GM12878 (cell line): ENCODE results near the gene ALG5.

Experiments used
- TAF1 ChIP-seq: IDR thresholded peaks from 2 replicates; pipeline ENCODE4 v1.6.1; 2011; ENCODE audit warnings: mild to moderate bottlenecking, low read depth, low read length, borderline replicate concordance
- ZNF622 ChIP-seq: fragments of 450-650 bp; IDR thresholded peaks from 2 replicates; pipeline ENCODE4 v1.6.1; 2017; ENCODE audit warnings: mild to moderate bottlenecking, inconsistent platforms

DNA sequence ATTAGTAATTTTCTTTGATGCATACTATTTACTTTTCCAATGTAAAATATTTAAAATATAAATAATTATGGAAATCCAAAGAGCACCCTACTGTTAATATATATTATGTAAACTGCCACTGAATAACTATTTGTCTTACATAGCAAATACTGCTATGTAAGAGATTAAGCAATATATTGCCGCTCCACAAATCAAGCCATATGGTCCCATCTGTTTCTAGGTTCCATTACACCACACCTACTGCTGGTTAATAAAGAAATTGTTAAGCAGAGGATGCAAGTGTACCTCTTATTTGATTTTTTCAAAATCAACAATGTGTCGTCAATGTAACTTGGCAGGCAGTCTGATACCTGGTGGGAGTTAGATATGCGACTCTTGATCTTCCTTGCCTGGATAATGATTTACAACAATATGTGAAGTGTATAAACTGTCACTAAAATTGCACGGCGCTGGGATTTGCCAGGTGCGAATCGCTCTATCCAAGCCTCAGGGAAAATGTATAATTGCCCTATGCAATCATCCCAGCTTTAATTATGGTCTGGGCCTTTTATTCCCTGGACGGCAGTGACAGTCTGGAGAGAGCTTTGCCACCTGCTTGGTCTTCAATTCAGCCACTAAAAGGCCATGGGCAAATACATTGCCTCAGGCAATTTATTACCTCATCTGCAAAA is 95.1 kb downstream of the ALG5 start:
- TF ChIP-seq ZNF622 (no peak), TAF1 (no peak)
